Measurements from ENCODE around the gene ZSWIM4.

ZSWIM4 gene

DNA sequence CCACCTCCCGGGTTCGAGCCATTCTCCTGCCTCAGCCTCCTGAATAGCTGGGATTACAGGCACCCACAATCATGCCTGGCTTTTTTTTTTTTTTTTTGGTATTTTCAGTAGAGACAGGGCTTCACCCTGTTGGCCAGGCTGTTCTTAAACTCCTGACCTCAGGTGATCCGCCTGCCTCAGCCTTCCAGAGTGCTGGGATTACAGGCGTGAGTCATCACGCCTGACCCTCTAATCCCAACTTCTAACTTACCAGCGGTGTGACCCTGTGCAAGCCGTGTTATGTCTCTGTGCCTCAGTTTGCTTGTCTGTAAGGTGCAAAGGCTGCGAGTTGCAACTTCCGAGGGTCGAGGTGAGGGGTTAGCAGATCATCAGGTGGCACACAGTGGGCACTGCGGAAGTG, 17.3 kb downstream of the ZSWIM4 start:
- DNase-seq (ENCODE audit: low read depth) = no peak

DNA sequence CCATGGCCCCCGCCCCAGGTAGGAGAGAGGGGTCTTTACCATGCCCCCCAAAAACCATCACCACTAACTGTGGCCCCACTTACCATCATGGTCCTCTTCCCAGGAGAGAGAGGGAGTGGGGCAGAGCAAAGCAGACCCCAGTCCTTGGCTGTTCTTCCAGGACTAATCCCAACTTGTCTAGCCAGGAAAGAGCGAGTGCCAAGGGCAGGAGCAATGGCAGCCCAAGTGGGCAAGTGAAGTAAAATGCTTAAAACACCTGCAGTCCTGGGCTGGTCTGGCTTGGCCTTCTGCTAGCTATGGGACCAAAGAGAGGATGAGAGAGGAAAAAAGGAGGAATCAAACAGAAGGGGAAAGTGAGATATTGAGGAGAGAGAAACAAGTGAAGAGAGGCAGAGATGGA, 17.9 kb downstream of the ZSWIM4 start:
- DNase-seq (ENCODE audit: low read depth) = no peak

DNA sequence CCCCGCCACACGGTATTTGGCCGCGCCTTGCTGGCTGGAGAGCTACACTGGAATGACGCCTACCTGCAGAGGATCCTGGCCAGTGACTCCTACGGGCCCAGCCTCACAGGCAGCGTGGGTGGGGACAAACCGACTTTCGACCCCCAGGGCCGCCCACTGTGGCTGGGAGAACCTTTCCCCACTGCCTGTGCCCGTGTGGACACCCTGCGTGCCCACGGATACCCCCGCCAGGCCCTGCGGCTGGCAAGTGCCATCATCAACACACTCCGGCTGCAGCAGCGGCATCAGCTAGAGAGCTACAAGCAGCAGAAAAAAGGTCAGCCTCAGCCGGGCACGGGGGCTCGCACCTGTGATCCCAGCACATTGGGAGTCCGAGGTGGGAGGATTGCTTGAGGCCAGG, 19.3 kb downstream of the ZSWIM4 start:
- no peak for DNase-seq (ENCODE audit: low read depth)

DNA sequence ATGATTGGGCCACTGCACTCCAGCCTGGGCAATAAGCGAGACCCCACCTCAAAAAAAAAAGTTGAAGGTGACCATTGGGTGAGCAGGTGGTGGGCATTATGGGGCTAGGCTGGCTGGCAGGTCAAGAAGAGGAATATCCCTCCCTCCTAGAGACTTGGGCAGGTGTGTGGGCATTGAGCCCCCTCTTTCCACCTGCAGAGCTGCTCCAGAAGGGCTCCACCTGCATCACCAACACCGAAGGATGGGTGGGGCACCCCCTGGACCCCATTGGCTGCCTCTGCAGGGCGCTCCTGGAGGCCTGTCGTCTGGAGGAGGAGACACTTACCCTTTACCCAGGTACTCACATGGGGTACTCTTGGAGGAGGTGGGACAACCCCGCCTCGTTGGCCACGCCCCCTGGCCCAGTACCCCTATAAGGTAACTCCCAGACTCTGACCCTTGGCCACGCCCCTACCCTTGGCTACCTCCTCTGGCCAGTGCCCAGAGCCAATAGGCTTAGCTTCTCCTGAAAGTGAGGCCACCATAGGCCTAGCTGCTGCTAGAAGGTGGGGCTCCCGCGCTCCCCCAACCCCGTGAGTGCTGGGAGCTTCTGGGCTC, 21.9 kb downstream of the ZSWIM4 start:
- DNase-seq (ENCODE audit: low read depth) = no peak

DNA sequence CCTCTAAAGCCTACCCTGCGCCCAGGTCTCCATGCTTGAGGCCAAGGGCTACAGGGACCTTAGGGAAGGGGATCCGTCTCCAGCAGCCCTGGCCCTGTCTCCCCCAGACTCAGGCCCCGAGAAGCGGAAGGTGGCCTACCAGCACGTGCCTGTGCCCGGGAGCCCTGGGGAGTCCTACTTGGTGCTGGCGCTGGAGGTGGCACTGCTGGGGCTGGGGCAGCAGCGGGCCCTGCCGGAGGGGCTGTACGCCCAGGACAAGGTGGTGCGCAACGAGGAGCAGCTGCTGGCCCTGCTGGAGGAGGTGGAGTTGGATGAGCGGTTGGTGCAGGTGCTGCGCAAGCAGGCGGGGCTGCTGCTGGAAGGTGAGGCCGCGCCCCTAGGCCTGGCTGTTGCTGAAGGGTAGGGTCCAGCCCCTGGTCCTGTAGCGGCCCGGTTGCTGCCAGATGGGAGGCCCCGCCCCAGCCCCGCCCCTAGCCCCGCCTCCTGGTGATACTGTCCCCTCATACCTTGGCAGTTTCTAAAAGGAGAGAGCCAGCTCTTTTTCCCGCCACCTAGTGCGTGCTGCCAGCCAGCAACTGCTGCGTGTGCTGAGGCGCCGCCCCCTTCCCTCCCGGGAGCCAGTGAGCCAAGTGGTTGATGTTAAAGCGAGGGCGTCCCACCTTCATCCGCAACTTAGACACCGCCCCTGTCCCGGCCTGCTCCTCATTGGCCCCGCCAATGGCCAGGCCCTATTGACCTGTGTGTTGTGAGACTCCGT, 22.6 kb downstream of the ZSWIM4 start:
- no peak for DNase-seq (ENCODE audit: low read depth)

DNA sequence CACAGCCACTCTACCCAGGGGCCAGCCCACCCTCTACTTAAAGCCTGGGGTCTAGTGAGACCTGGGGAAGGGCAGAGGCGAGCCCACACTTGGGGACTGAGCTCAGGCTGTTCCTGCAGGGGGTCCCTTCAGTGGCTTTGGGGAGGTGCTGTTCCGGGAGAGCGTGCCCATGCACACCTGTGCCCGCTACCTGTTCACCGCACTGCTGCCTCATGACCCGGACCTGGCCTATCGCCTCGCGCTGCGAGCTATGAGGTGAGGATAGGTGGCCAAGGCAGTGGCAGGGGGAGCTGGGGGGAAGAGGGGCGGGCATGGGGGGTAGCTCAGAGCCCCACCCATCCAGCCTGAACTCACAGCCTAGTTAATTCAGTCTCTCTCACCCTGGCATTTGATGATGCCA, 24.0 kb downstream of the ZSWIM4 start:
- DNase-seq (ENCODE audit: low read depth) = no peak

DNA sequence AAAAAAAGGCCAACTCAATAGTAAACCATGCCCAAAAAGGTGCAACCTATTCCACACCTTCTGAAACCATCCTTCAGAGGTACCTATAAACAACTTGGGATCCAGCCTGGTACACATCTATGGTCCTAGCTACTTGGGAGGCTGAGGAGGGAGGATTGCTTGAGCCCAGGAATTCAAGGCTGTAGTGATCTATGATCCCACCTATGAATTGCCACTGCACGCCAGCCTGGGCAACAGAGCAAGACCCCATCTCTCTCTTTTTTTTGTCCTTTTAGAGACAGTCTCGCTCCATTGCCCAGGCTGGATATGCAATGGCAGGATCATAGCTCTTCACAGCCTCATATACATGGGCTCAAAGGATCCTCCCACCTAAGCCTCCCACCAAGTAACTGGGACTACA, 26.0 kb downstream of the ZSWIM4 start:
- DNase-seq (ENCODE audit: low read depth) = no peak

DNA sequence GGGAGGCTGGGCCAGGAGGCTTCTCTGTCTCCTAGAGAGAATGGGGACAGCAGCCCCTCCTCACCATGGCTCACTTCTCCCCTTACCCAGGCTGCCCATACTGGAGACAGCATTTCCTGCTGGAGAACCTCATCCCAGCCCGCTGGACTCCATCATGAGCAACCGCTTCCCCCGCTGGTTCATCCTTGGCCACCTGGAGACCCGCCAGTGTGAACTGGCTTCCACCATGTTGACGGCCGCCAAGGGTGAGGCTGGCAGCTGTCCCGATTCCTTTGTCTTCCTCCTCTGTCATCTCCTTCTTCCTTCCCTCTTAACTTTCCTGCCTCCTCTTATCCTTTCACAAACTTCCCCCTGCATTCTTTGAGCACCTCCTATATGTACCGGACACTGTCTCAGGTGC, 28.0 kb downstream of the ZSWIM4 start:
- no peak for DNase-seq (ENCODE audit: low read depth)

DNA sequence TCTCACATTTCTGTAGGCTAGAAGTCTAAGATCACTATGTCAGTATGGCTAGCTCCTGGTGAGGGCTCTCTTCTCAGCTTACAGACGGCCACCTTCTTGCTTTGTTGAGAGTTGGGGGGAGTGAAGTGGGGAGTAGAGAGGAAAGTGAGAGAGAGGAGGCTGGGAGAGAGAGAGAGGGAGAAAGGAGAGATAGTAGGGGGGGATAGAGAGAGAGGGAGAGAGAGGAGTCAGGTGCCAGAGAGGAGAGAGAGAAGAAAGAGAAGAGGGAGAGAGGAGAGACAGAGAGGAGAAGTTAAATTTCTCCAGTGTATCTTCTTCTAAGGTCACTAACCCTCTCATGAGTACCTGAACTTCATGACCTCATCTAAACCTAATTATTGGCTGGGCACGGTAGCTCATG, 28.7 kb downstream of the ZSWIM4 start:
- DNase-seq (ENCODE audit: low read depth) = no peak

DNA sequence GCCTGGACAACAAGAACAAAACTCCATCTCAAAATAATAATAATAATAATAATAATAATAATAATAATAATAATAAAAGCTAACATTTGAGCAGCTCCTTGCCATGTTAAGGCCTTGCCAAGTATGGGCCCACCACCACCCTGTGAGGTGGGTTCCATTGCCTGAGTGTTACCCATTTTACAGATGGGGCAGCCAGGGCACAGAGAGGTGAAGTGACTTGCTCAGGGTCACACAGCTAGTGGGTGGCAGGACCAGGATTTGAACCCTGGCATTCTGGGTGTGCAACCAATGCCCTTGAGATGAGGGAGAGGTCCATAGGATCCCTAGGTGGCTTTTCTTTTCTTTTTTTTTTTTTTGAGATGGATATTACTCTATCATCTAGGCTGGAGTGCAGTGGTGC, 29.5 kb downstream of the ZSWIM4 start:
- DNase-seq (ENCODE audit: low read depth) = no peak

DNA sequence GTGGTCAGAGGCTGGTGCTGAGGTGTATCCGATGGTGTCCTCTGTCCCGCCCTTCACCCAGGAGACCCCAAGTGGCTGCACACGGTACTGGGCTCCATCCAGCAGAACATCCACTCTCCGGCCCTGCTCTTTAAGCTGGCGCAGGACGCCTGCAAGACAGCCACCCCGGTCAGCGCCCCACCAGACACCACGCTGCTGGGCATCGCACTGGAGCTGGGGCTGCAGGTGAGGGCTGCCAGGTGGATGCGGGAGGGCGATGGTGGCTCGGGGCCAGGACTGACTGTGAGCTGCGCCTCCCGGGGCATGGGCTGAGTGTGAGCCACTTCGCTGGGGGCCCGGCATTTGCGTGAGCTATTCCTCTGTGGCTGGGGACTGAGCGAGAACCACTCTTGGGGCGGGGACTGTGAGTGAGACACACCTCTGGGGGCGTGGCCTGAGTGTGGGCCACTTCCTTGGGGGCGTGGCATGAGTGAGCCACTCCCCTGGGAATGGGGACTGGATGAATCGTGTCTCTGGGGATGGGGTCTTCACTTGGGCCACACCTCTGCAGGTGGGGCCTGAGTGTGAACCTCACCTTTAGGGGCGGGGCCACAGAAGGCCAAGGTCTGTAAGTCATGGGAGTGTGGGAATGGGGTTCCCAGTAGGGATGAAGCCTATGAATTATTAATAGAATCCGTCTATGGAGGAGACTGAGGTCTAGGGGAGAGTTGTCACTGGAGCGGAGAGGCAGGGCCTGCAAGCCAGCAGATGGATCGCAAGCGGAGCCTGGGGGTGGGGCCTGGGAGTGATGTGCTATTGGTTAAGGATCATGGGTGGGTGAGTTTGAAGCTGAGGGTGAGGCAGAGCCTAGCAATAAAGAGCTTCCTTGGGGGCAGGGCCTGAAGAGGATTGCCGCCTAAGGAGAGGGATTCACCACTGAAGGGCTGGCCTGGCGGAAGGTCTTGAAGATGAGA, 30.5 kb downstream of the ZSWIM4 start:
- no peak for DNase-seq (ENCODE audit: low read depth)

DNA sequence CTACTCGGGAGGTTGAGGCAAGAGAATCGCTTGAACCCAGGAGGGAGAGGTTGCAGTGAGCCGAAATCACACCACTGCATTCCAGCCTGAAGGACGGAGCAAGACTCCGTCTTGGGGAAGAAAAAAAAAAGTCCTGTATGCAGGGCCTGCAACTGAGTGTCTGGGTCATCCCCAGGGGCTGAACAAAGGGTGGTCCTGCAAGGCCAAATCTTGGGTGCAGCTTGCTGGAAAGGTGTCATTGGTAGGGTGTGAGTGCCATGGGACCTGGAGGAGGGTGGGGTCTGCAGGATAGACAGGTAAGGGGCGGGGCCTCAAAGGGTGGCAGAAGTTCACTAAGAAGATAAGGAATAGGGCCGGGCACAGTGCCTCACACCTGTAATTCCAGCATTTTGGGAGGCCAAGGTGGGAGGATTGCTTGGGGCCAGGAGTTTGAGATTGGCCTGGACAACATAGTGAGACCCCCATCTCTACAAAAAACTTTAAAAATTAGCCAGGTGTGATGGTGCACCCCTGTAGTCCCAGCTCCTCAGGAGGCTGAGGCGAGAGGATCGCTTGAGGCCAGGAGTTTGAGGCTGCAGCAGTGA, 31.5 kb downstream of the ZSWIM4 start:
- DNase-seq (ENCODE audit: low read depth) = no peak

DNA sequence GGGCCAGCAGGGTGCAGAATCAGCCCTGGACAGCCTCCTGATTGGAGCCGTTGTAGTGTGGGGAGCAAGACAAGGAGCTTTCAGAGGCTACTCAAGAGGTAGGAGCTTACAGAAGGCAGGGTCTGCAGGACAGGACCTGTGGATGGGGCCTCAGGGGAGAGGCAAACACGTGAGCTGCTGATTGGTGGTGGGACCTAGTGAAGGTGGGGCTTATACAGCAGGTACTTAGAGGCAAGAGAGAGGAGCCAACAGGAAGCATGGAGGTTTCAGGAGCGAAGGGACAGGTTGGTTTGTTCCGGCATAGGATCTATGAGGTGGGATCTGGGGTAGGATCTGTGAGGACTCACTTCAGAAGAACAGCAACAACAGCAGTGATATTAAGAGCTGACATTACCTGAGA, 32.4 kb downstream of the ZSWIM4 start:
- DNase-seq (ENCODE audit: low read depth) = no peak

DNA sequence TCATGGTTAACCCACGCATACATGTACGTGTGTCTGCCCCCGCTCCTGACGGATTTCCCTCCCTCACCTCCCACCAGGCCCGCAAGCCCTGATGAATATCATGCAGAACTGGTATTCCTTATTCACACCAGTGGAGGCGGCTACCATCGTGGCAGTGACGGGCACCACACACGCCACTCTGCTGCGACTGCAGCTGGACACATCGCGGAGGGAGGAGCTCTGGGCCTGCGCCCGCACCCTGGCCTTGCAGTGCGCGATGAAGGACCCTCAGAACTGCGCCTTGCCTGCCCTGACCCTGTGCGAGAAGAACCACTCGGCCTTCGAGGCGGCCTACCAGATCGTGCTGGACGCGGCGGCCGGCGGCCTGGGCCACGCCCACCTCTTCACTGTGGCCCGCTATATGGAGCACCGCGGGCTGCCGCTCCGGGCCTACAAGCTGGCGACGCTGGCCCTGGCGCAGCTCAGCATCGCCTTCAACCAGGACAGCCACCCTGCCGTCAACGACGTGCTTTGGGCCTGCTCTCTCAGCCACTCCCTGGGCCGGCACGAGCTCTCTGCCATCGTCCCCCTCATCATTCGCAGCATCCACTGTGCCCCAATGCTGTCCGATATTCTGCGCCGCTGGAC, 35.0 kb downstream of the ZSWIM4 start:
- no peak for DNase-seq (ENCODE audit: low read depth)

DNA sequence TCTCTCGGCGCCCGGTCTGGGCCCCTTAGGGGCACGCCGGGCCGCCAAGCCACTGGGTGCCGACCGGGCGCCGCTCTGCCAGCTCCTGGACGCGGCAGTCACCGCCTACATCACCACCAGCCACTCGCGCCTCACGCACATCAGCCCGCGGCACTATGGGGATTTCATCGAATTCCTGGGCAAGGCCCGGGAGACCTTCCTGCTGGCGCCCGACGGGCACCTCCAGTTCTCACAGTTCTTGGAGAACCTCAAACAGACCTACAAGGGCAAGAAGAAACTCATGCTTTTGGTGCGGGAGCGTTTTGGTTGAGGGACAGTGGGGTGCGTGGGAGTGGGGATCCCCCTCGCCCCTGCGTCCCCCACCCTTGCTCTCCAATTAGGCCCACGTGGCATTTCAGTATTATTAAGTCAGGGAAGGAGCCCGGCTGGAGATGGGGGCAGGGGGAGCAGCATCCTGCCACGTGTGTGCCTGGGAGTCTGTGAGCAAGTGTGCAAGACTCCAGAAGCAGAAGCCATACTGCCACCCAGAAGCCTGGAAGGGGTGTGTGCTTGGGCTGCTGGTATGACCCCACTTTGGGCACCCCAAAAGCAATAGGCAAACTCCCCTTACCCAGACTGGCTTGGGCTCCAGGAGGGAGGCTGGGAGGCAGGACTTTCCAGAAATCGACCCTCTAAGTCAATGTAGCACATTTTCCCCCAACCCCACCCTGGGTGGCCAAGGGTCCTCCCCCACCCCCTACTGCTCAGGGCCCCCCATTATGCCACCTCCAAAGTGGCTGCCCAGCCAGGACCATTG, 35.7 kb downstream of the ZSWIM4 start:
- DNase-seq (ENCODE audit: low read depth) = no peak

DNA sequence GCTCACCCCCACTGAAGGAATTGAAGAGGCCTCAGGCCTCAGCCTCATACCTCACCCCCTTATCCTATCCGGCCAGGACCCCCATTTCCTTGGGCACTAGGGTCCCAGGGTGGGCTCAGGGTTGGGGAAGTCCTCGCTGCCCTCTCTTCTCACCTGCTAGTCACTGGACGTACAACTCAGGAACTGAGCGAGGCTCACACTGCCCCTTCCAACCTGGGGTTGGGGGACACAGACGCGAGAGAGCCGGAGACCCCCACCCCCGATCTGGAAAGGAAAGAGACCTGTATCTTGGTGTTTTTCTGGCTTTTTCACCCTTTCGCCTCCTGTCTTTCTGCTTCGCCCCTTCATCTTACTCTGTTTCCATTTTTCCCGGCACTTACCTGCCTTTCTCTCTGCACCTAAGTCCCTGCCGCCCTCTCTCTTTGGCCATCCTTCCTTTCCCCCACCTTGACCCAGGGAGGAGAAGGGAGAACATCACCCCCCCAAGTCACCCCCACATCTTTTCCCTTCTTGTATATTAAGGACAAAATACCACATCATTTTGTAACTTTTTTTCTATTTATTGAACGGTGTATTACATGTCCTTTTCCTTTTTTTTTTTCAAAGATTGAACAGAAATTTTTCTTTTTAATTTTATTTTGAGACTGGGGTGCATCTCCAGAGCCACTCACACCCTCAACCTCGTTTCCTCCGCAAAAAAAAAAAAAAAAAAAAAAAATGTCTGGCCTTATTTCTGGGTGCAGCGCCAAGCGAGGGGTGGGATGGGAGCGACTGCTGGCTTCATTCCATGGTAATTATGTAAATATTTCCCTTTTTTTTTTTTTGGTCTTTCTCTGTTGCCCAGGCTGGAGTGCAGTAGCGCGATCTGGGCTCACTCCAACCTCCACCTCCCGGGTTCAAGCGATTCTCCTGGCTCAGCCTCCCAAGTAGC, 36.6 kb downstream of the ZSWIM4 start:
- no peak for DNase-seq (ENCODE audit: low read depth)

DNA sequence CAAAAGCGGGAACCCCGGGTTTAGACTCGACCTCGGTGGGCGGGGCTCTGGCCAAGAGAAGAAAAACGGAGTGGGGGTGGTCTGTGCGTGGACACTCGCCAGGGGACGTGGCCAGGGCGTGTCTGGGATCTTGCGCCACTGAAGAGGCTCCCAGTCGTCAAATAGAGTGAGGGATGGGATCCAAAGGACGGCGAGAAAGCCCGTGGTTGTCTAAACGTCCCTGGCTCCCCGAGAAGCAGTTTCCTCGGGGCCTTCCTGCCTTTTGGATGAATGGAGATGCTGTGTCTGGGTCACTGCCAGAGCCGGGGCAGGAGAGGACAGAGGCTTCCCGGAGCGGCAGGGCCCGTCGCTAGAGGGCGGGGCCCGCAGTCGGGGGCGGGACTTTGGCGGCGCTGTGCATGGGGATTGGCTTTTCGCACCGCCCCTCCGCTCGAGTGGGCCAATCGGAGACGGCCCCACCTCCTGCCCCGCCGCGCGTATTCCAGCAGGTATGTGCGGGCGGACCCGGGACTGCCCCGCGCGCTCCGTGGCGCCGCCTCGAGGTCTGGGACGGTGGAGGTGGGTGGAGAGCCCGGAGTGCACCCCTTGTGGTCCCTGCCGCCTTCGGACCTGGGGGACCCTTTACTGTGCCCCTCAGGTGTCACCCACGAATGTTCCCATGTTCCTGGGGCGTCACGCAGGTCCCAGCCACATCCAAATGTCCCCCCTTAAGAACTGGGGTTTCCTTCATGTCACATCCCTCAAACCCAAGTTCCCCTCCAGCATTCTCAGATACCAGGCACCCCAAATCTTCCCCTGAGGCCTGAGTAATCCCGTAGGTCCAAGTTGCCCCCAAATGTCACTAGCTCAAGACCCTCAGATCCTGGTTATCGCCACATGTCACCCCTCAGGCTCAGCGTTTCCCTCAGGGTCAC, 38.3 kb downstream of the ZSWIM4 start:
- peak; percentile 64 for DNase-seq (ENCODE audit: low read depth)

DNA sequence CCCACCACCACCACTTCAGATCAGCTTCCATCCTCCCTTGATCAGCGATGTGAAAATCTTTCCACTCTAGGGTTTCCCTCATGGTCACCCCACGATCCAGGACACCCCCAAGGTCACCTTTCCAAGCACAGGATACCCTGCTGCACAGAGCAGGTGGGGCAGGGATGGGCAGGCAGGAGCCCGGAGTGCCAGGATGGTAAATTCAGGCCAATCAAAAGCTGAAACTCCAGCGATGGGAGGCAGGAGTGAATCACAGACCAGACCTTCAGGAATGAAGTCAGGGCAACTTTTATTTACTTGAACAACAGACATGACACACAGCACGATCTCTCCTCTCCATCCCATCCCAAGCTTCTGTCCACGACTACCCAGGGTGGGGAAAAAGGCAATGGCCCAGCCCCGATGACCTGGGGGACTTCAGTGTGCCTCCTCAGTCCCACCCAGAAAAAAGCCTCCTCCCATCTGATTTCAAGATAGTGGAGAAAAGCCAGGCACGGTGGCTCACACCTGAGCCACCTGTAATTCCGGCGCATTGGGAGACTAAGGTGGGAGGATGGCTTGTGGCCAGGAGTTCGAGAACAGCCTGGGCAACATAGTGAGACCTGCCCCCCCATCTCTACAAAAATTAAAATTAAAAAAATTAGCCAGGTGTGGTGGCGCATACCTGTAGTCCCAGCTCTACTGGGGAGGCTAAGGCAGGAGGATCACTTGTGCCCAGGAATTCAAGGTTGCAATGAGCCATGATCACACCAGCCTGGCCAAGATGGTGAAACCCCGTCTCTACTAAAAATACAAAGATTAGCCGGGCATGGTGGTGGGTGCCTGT, 39.2 kb downstream of the ZSWIM4 start:
- no peak for DNase-seq (ENCODE audit: low read depth)

All from CMK (cell line).